Esophagus squamous epithelium (tissue), 4 donors: ENCODE results near the gene BAG5.

Source experiments
- CTCF ChIP-seq, 6 experiments: fragments of 450-650 bp in 4 of 6; fragments of 200-600 bp in 2 of 6; sonication (generic) in 2 of 6; IDR thresholded peaks; one replicate each; pipeline ENCODE4 v1.5.1; 2016 to 2019; ENCODE audit warnings: antibody characterized with exemption in 6 of 6, mild to moderate bottlenecking in 4 of 6, moderate library complexity in 4 of 6
- POLR2A ChIP-seq, 4 donors: fragments of 450-650 bp; IDR thresholded peaks; one replicate each; pipeline ENCODE4 v1.6.1; 2017; ENCODE audit warnings: antibody characterized with exemption in 4 of 4, mild to moderate bottlenecking in 4 of 4, moderate library complexity in 3 of 4

- TF ChIP-seq CTCF (IDR thresholded peaks at IDR 0.05) = no peak
- no peak for TF ChIP-seq POLR2A (IDR thresholded peaks at IDR 0.05)
Observed at GRCh38 chr14:103516426-103517173, 45.9 kb downstream of the BAG5 start.
